Activated gamma-delta T cell treated with Interleukin-2 at 50 U/mL for 16 hours (primary cell): ENCODE measurements around the gene QKI.
"Not testable (repeated sequence)": the region's sequence is repeated elsewhere in the genome, so short reads cannot be mapped to it uniquely, and the experiment has no call there.

ENCODE experiments used
- DNase-seq: peaks from one replicate; pipeline ENCODE4 v3.0.0-alpha.2; 2020

The QKI gene

GRCh38 chr6:163585932-163586437, 171.5 kb downstream of the QKI start:
- no peak for DNase-seq

- DNase-seq, result no peak
These were observed 172.4 kb downstream of the QKI start for GRCh38 chr6:163586888-163587287.

GRCh38 chr6:163588220-163588919, 173.9 kb downstream of the QKI start:
- no peak for DNase-seq

GRCh38 chr6:163589387-163589786, 174.9 kb downstream of the QKI start:
- no peak for DNase-seq

- not testable (repeated sequence) for DNase-seq
These were observed 175.6 kb downstream of the QKI start for GRCh38 chr6:163590132-163590531.

GRCh38 chr6:163592872-163593271, 178.4 kb downstream of the QKI start:
- no peak for DNase-seq

- DNase-seq, result no peak
These were observed 181.7 kb downstream of the QKI start for GRCh38 chr6:163596174-163596573.

GRCh38 chr6:163599136-163599535, 184.6 kb downstream of the QKI start:
- no peak for DNase-seq

GRCh38 chr6:163599684-163600083, 185.2 kb downstream of the QKI start:
- DNase-seq, result no peak

- no peak for DNase-seq
These were observed 185.8 kb downstream of the QKI start for GRCh38 chr6:163600331-163600730.

GRCh38 chr6:163600781-163601180, 186.3 kb downstream of the QKI start:
- no peak for DNase-seq

- no peak for DNase-seq
These were observed 188.3 kb downstream of the QKI start for GRCh38 chr6:163602851-163603250.

GRCh38 chr6:163603395-163603794, 188.9 kb downstream of the QKI start:
- no peak for DNase-seq

- DNase-seq, result no peak
These were observed 191.0 kb downstream of the QKI start for GRCh38 chr6:163605385-163606097.

GRCh38 chr6:163607792-163608191, 193.3 kb downstream of the QKI start:
- no peak for DNase-seq

- no peak for DNase-seq
These were observed 193.7 kb downstream of the QKI start for GRCh38 chr6:163608204-163608644.

GRCh38 chr6:163612200-163612599, 197.7 kb downstream of the QKI start:
- no peak for DNase-seq

GRCh38 chr6:163613025-163613424, 198.5 kb downstream of the QKI start:
- no peak for DNase-seq

GRCh38 chr6:163613668-163614067, 199.2 kb downstream of the QKI start:
- no peak for DNase-seq

GRCh38 chr6:163616452-163616851, 201.9 kb downstream of the QKI start:
- DNase-seq, result no peak

- DNase-seq, result no peak
These were observed 203.0 kb downstream of the QKI start for GRCh38 chr6:163617549-163617948.

- DNase-seq, result no peak
These were observed 205.6 kb downstream of the QKI start for GRCh38 chr6:163620101-163620500.

- DNase-seq, result no peak
These were observed 206.3 kb downstream of the QKI start for GRCh38 chr6:163620670-163621330.

- DNase-seq, result no peak
These were observed 210.7 kb downstream of the QKI start for GRCh38 chr6:163625265-163625664.
